ENCODE results near the gene AFF3.

AFF3 gene

DNA sequence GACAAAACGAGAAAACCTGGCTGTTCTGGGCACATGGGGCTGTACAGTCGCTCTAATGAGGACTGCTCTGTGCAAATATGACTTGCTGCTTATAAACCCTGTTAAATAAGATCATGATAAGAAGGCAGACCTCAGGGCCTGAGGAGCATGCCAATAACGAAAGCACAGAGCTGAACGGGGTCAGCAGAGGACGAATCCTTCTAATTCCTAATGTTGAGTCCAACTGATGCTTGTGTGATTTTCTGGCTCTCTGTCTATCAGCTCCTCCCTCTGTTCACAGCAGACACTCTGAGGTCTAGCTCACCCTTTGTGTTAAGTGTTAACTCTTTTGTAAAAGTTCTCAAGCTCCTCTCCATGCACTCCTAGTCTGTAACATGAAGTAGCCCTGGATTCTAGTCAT is 485.4 kb downstream of the AFF3 start:
- Histone ChIP-seq H3K27me3 (ENCODE audit: control insufficient read depth, insufficient read depth, low read length) (no peaks in the 10 kb centered on the region), H3K4me1 (ENCODE audit: control insufficient read depth, insufficient read depth, low read length) (peaks cover 9% of the 10 kb centered on the region), H3K36me3 (ENCODE audit: control insufficient read depth, insufficient read depth, low read length) (no peaks in the 10 kb centered on the region), H3K9ac (ENCODE audit: low read depth, low read length) (no peak overlapping the region), H3K9me3 (ENCODE audit: control insufficient read depth, insufficient read depth, low read length) (no peaks in the 10 kb centered on the region), H3K4me3 (ENCODE audit: low read depth, low read length) (no peak overlapping the region)

DNA sequence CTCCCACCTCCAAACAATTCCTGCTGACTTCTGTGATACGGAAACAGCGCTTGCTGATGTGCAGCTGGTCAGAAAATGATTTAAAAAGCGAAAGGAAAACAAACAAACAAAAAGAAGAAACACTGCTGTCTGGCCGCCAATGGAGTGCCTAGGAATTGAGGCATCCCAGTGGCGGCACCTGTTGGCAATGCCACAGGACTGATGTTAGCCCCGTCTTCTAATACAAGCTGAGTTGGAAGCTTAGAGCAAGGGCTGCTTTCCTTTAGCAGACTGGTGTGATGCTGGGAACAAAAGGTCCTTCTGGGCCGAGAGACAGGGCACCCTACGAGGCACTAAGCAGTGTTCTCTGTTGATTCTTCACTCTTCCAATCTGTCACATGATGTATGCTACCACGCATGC is 489.0 kb downstream of the AFF3 start:
- H3K4me3 ChIP-seq (ENCODE audit: low read depth, low read length), result no peak overlapping the region

DNA sequence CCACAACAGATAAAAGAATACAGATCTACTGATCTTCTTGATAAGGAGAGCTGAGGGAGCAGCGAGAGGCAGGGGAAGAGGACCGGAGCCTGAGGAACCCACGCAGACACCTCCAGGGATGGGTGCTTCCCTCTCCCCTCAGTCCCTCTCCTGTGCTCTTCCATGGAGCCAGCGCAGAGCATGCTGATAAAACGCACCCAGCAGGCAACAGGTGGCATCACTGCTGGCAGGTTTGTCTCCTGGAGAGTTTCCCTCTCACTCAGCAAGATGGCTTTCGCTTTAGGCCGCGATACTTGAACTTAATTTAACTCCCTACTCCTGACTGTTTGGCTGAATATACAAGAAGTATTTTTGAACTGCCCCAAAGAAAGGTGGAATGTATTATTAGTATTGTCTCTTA is 489.5 kb downstream of the AFF3 start:
- Histone ChIP-seq H3K4me3 (ENCODE audit: low read depth, low read length) (no peak overlapping the region), H3K27me3 (ENCODE audit: control insufficient read depth, insufficient read depth, low read length) (no peaks in the 10 kb centered on the region), H3K9me3 (ENCODE audit: control insufficient read depth, insufficient read depth, low read length) (no peaks in the 10 kb centered on the region), H3K9ac (ENCODE audit: low read depth, low read length) (no peak overlapping the region), H3K4me1 (ENCODE audit: control insufficient read depth, insufficient read depth, low read length) (peaks cover 10% of the 10 kb centered on the region), H3K36me3 (ENCODE audit: control insufficient read depth, insufficient read depth, low read length) (no peaks in the 10 kb centered on the region)

More for the DNA sequence above, 489.0 kb downstream of the AFF3 start:
- Histone ChIP-seq H3K9me3 (ENCODE audit: control insufficient read depth, insufficient read depth, low read length) (no peaks in the 10 kb centered on the region), H3K9ac (ENCODE audit: low read depth, low read length) (no peak overlapping the region), H3K27me3 (ENCODE audit: control insufficient read depth, insufficient read depth, low read length) (no peaks in the 10 kb centered on the region), H3K4me1 (ENCODE audit: control insufficient read depth, insufficient read depth, low read length) (peaks cover 10% of the 10 kb centered on the region), H3K36me3 (ENCODE audit: control insufficient read depth, insufficient read depth, low read length) (no peaks in the 10 kb centered on the region)

DNA sequence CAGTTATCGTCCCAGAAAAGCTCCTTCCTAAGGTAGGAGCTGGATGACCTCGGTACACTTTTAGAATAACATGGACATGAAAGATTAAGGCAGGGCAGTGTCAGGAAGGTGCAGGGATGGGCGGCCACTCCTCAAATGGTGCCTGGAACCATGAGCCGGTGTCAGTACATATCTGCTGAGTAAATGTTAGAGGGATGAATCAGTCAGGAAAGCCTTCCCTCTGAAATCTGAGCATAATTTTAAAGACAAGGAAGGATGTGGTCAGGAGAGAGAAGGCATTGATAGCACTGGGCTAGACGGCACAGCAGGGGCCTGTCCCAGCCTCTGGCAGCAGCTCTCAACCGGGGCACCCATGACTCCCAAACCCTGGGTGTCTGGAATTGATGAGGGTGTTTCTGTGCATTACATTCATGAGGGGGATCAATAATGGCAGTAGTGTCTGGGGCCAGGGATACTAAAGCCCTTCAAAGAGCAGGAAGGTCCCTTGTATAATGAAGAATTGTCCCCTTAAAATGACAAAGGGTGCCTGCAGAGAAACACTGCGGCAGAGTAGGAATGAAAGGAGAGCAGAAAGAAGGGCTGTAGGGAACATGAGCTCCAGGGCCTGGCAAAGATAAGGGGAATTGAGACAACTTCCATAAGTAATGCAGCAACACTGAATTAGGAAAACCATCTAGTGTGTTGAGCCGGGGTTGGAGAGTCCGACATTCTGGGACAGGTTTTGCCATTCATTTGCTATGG is 490.3 kb downstream of the AFF3 start:
- H3K36me3 ChIP-seq (ENCODE audit: control insufficient read depth, insufficient read depth, low read length), result no peaks in the 10 kb centered on the region
- H3K9me3 ChIP-seq (ENCODE audit: control insufficient read depth, insufficient read depth, low read length), result no peaks in the 10 kb centered on the region
- H3K27me3 ChIP-seq (ENCODE audit: control insufficient read depth, insufficient read depth, low read length), result no peaks in the 10 kb centered on the region
- no peak overlapping the region for H3K4me3 ChIP-seq (ENCODE audit: low read depth, low read length)
- peaks cover 10% of the 10 kb centered on the region for H3K4me1 ChIP-seq (ENCODE audit: control insufficient read depth, insufficient read depth, low read length)
- no peak overlapping the region for H3K9ac ChIP-seq (ENCODE audit: low read depth, low read length)

DNA sequence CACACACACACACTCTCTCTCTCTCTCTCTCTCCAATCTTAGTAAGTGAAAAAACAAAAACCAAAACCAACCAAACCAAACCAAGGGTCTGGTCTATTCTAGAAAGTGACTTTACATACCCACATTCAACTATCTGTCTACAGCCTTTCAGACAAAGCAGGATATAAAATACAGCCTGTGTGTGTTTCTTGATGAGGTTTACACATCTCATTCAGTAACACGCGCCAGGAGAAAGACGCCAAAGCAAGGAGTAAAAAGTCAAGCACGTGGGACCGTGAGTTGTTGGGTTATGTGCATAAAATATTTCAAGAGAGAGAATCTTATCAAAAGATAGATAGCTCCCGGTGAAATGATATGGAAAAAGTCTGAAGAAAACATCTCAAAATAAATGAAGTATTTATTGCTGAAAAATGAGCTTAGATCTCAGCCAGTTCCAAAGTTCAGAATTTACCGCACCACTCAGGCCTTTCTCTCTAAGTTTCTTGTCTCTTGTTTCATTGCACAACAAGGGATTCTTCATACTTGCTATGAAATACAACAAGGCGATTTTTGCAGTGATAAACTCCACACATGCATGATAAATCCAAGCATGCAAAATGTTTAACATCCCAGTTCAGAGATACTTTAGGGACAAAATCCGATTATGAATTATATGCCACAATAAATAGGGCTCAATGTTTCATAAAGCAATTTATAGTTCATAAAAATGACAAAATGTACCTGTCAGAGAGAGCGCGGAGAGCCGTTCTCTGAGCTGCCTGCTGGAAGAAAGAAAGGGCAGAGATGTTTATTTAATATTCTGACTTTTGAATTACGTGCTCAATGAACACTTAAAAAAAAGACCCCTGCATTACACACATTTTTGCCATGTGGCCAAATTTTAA is 493.2 kb downstream of the AFF3 start:
- H3K36me3 ChIP-seq (ENCODE audit: control insufficient read depth, insufficient read depth, low read length), result no peaks in the 10 kb centered on the region
- no peak overlapping the region for H3K9ac ChIP-seq (ENCODE audit: low read depth, low read length)
- H3K4me1 ChIP-seq (ENCODE audit: control insufficient read depth, insufficient read depth, low read length), result peaks cover 10% of the 10 kb centered on the region
- H3K4me3 ChIP-seq (ENCODE audit: low read depth, low read length), result no peak overlapping the region
- no peaks in the 10 kb centered on the region for H3K27me3 ChIP-seq (ENCODE audit: control insufficient read depth, insufficient read depth, low read length)
- no peaks in the 10 kb centered on the region for H3K9me3 ChIP-seq (ENCODE audit: control insufficient read depth, insufficient read depth, low read length)

DNA sequence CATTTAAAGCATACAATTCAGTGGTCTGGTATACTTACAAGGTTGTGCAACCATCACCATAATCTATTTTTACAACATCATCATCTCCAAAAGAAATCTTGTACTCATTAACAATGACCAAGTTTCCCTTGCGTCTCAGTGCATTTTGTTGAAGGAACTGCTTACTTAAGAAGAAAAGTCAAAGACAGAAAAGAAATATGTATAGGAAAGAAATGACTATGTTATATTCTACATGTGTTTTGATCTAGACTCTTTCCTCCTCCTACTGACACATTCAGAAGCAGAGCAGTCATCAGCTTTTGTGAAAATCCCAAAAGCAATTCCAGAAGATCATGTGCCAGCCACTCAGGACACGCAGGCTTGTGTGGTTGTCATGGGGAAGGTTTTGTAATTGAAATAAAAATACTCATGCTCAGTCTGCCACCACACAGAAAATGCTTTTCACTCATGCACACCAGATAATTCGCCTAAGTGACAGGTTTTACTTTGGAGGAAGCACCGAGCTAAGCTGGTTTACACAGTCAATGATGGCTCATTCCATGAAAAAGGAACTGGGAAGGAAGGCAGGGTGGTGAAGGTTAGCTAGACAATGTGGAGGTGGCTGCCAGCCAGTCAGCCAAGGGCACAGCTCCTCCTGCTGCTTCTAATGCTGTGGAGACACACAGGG is 494.1 kb downstream of the AFF3 start:
- H3K4me1 ChIP-seq (ENCODE audit: control insufficient read depth, insufficient read depth, low read length), result peaks cover 10% of the 10 kb centered on the region
- H3K4me3 ChIP-seq (ENCODE audit: low read depth, low read length), result no peak overlapping the region

DNA sequence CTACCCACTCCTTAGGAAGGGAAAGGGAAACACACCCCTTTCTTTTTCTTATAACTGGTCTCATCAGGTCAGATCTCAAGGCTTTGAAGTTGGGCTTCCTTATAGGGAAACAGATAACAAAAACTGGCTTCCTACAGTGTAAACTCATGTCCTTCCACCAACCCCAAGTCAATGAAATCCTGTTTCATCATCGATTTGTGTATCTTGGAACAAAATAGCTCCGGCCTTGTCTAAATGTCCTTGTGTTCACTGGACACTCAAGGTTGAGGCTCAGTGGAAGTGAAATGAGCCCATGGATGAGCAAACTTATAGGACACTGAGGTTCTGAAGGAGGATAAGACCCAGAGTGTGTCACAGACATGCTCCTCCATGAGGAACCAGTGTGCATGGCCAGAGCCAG is 496.4 kb downstream of the AFF3 start:
- Histone ChIP-seq H3K9ac (ENCODE audit: low read depth, low read length) (no peak overlapping the region), H3K4me1 (ENCODE audit: control insufficient read depth, insufficient read depth, low read length) (no peaks in the 10 kb centered on the region), H3K27me3 (ENCODE audit: control insufficient read depth, insufficient read depth, low read length) (no peaks in the 10 kb centered on the region), H3K9me3 (ENCODE audit: control insufficient read depth, insufficient read depth, low read length) (no peaks in the 10 kb centered on the region), H3K36me3 (ENCODE audit: control insufficient read depth, insufficient read depth, low read length) (no peaks in the 10 kb centered on the region), H3K4me3 (ENCODE audit: low read depth, low read length) (no peak overlapping the region)

More for the DNA sequence above, 494.1 kb downstream of the AFF3 start:
- Histone ChIP-seq H3K27me3 (ENCODE audit: control insufficient read depth, insufficient read depth, low read length) (no peaks in the 10 kb centered on the region), H3K9ac (ENCODE audit: low read depth, low read length) (no peak overlapping the region), H3K9me3 (ENCODE audit: control insufficient read depth, insufficient read depth, low read length) (no peaks in the 10 kb centered on the region), H3K36me3 (ENCODE audit: control insufficient read depth, insufficient read depth, low read length) (no peaks in the 10 kb centered on the region)

DNA sequence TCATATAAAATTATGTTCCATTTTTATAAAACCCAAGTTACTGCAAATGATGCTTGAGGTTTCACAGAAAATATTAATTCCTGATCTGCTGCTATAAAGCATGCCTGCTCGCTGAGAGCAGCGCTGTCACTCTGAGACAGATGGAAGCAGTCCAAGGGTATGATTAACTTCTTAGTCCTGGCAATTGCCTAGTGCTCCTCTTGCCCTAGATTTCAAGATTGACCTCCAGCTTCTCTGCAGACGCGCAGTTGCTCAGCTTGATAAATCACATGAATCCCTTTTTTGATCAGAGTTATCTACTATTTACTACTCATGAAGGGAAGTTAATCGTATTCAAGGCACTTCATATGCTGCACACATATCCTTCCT is 498.0 kb downstream of the AFF3 start:
- H3K9ac ChIP-seq (ENCODE audit: low read depth, low read length), result no peak overlapping the region
- H3K27me3 ChIP-seq (ENCODE audit: control insufficient read depth, insufficient read depth, low read length), result no peaks in the 10 kb centered on the region
- H3K9me3 ChIP-seq (ENCODE audit: control insufficient read depth, insufficient read depth, low read length), result no peaks in the 10 kb centered on the region
- H3K4me1 ChIP-seq (ENCODE audit: control insufficient read depth, insufficient read depth, low read length), result no peaks in the 10 kb centered on the region
- no peak overlapping the region for H3K4me3 ChIP-seq (ENCODE audit: low read depth, low read length)
- H3K36me3 ChIP-seq (ENCODE audit: control insufficient read depth, insufficient read depth, low read length), result no peaks in the 10 kb centered on the region

DNA sequence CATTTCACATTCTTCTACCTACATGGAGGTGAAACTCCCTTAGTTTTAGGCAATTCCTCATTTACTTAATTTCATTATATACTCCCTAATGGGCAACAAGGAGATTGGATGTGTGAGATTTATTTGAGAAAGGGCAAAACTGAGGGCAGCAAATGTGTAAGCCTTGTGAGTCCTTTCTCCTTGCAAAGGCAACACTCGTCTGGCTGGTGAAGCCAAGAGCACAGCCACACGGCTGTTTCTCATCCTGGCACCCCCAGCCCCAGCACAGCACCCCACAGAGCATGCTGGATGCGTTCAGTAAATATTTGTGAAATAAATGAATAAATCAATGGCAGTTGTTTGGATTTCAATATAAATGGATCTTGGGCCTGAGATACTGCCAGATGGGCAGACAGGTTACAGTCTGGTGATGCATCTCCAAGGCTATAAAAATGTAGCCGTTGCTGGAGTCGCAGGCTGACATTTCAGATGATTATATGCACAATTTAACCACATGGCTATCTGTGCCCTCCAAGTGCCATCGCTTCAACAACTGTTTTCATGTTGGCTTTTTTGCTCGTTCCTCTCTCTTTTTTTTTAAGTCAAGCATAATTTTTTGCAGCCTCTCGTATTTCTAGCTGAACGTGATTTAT is 498.5 kb downstream of the AFF3 start:
- H3K4me3 ChIP-seq (ENCODE audit: low read depth, low read length), result no peak overlapping the region
- no peaks in the 10 kb centered on the region for H3K27me3 ChIP-seq (ENCODE audit: control insufficient read depth, insufficient read depth, low read length)
- H3K9ac ChIP-seq (ENCODE audit: low read depth, low read length), result no peak overlapping the region
- H3K4me1 ChIP-seq (ENCODE audit: control insufficient read depth, insufficient read depth, low read length), result no peaks in the 10 kb centered on the region
- no peaks in the 10 kb centered on the region for H3K36me3 ChIP-seq (ENCODE audit: control insufficient read depth, insufficient read depth, low read length)
- no peaks in the 10 kb centered on the region for H3K9me3 ChIP-seq (ENCODE audit: control insufficient read depth, insufficient read depth, low read length)

DNA sequence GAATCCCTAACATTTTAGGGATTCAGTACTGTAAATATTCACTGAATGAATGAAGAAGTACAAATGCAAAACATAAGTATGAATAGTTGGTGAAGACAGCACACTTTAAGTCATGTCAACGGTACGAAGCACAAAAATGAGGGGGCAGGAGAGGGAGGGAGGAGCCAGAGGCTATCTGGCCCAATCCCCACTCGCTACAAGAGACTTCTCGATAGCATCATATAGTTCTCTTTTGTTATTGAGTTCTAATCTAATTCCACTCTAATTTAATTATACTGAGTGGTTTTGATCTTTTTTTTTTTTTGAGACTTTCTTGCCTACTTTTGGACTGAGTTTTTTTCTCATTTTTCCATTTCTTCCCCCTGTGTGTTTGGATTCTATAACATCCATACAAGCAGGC is 500.4 kb downstream of the AFF3 start:
- H3K9me3 ChIP-seq (ENCODE audit: control insufficient read depth, insufficient read depth, low read length), result no peaks in the 10 kb centered on the region
- no peaks in the 10 kb centered on the region for H3K27me3 ChIP-seq (ENCODE audit: control insufficient read depth, insufficient read depth, low read length)
- H3K4me3 ChIP-seq (ENCODE audit: low read depth, low read length), result no peak overlapping the region
- H3K9ac ChIP-seq (ENCODE audit: low read depth, low read length), result no peak overlapping the region
- H3K4me1 ChIP-seq (ENCODE audit: control insufficient read depth, insufficient read depth, low read length), result no peaks in the 10 kb centered on the region
- no peaks in the 10 kb centered on the region for H3K36me3 ChIP-seq (ENCODE audit: control insufficient read depth, insufficient read depth, low read length)

DNA sequence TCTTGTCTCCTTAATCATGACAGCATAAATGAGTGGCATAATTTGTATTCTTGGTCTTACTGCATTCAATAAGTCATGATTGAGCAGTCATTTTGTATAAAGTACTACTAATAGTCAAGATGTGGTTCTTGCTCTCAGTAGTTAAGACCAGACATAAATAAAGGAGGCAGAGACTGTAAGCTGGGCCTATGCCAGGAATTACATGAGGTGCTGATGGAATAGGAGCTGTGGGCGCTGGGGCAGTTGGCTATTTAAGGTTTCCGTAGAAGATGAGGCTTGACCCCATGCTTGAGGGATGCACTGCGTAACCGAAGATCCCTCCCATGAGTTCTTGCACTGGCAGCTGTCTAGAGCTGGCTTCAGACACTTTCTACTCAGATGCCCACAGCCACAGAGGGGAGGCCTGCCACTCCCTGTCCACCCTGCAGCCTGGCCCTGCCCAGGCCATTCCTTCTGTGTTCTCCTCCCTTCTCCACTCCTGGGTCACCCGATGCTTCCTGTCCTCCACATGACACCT is 501.7 kb downstream of the AFF3 start:
- no peaks in the 10 kb centered on the region for H3K9me3 ChIP-seq (ENCODE audit: control insufficient read depth, insufficient read depth, low read length)
- no peak overlapping the region for H3K9ac ChIP-seq (ENCODE audit: low read depth, low read length)
- no peaks in the 10 kb centered on the region for H3K4me1 ChIP-seq (ENCODE audit: control insufficient read depth, insufficient read depth, low read length)
- H3K36me3 ChIP-seq (ENCODE audit: control insufficient read depth, insufficient read depth, low read length), result no peaks in the 10 kb centered on the region
- H3K4me3 ChIP-seq (ENCODE audit: low read depth, low read length), result no peak overlapping the region
- H3K27me3 ChIP-seq (ENCODE audit: control insufficient read depth, insufficient read depth, low read length), result no peaks in the 10 kb centered on the region
